CD4-positive, alpha-beta T cell (primary cell): ENCODE measurements around the gene SLC1A3. TPM values are rescaled to one million over a fixed set of nuclear protein-coding genes. Genes with fewer than 3 reads are reported as not detected.

Experiments used
- ATAC-seq: fragments of 200-7000 bp; cut with Tn5 transposase; one replicate; pipeline ENCODE4 v1.10.0; 2022; ENCODE audit warnings: mild to moderate bottlenecking; ENCODE audit not compliant: poor library complexity
- CTCF ChIA-PET: fragments of 350-600 bp; sonication (Branson Sonifier 250); formaldehyde crosslinking; loops from one replicate; lab custom pipeline; 2021; ENCODE audit warnings: antibody characterized with exemption, inconsistent platforms; lab: Charles Lee
- POLR2A ChIA-PET: fragments of 350-600 bp; sonication (Branson Sonifier 250); formaldehyde crosslinking; loops from one replicate; lab custom pipeline; 2021; ENCODE audit warnings: antibody characterized with exemption, inconsistent platforms; lab: Charles Lee
- DNase-seq, 14 experiments: peaks; one replicate each; pipeline ENCODE4 v3.0.0-alpha.2; 2013 to 2020; ENCODE audit warnings: mixed read lengths in 2 of 14
- H3K27ac ChIP-seq, 2 donors: one replicate each; pipeline versions ENCODE4 v1.5.1 to v1.7.0; 2013; ENCODE audit warnings: low read length in 2 of 2, low read depth in 1 of 2, mild to moderate bottlenecking in 1 of 2
- H3K27me3 ChIP-seq, 2 experiments: 1 replicate in 1 of 2; 2 replicates in 1 of 2; pipeline versions ENCODE4 v1.6.1 to v1.7.0; 2013; ENCODE audit warnings: low read length in 2 of 2, control low read depth in 1 of 2, mild to moderate bottlenecking in 1 of 2, moderate library complexity in 1 of 2; ENCODE audit not compliant: insufficient read depth in 2 of 2, control insufficient read depth in 1 of 2
- H3K36me3 ChIP-seq: one replicate; pipeline ENCODE4 v1.6.1; 2013; ENCODE audit warnings: low read length, control low read depth; ENCODE audit not compliant: insufficient read depth
- H3K4me1 ChIP-seq: one replicate; pipeline ENCODE4 v1.6.1; 2013; ENCODE audit warnings: low read length, control low read depth; ENCODE audit not compliant: insufficient read depth
- H3K4me3 ChIP-seq: one replicate; pipeline ENCODE4 v1.5.1; 2013; ENCODE audit warnings: mild to moderate bottlenecking, low read length, moderate library complexity
- H3K9me3 ChIP-seq, 2 experiments: 1 replicate in 1 of 2; 2 replicates in 1 of 2; pipeline versions ENCODE4 v1.6.1 to v1.7.0; 2013; ENCODE audit warnings: low read length in 2 of 2, mild to moderate bottlenecking in 2 of 2, control low read depth in 1 of 2, moderate library complexity in 1 of 2; ENCODE audit not compliant: control insufficient read depth in 1 of 2, insufficient read depth in 1 of 2
- H3K27ac Mint-ChIP-seq: one replicate; pipeline ENCODE4 v1.8.0; 2020; ENCODE audit warnings: mixed read lengths
- H3K27me3 Mint-ChIP-seq: one replicate; pipeline ENCODE4 v1.8.0; 2021; ENCODE audit warnings: mixed read lengths
- H3K36me3 Mint-ChIP-seq: one replicate; pipeline ENCODE4 v1.8.0; 2021; ENCODE audit warnings: low read depth, mixed read lengths
- H3K4me1 Mint-ChIP-seq: one replicate; pipeline ENCODE4 v1.8.0; 2021; ENCODE audit warnings: low read depth, mixed read lengths
- H3K4me3 Mint-ChIP-seq: one replicate; pipeline ENCODE4 v1.8.0; 2020; ENCODE audit warnings: mild to moderate bottlenecking, mixed read lengths
- H3K9me3 Mint-ChIP-seq: one replicate; pipeline ENCODE4 v1.8.0; 2020; ENCODE audit warnings: mixed read lengths
- intact Hi-C, 2 experiments: fragments of 100-400 bp; cut with DNase I in 1 of 2; cut with micrococcal nuclease in 1 of 2; formaldehyde crosslinking; loops; one replicate each; pipeline versions ENCODE4 v1.15.1 to v1.9.0; 2023 to 2025; cut with DNase I, micrococcal nuclease
- total RNA-seq, 174 experiments: library from RNA in 2 of 174; stranded (reverse) in 2 of 174; gene quantifications; one replicate each; pipeline ENCODE4 v1.2.3 and lab custom pipeline; 2021 to 2026
- TF ChIP-seq, protein P1 (sequence below): fragments of 200-600 bp; IDR thresholded peaks from one replicate; pipeline ENCODE4 v1.8.0; 2022; ENCODE audit warnings: antibody characterized with exemption, mild to moderate bottlenecking

The SLC1A3 gene
- total RNA-seq, 2 experiments from 2014 or later = not detected

DNA sequence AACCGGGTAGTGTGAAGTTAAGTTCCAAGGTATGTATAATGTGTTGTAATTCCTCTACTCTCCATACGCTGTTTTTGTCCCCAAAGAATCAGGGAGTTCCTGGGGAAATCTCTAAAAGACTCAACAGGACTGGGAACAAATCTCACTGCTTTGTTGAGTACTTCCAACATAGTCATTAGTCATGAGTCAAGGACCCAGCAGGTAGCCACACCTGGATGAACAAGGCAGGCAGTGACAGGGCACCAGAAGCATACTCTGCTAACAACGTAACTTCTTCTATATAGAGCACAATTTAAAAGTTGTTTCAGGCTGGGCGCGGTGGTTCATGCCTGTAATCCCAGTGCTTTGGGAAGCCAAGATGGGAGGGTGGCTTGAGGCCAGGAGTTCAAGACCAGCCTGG lies 126.8 kb downstream of the SLC1A3 start:
- H3K27me3 Mint-ChIP-seq = peaks cover 10% of the 10 kb centered on the region
- TF ChIP-seq, protein P1, sequence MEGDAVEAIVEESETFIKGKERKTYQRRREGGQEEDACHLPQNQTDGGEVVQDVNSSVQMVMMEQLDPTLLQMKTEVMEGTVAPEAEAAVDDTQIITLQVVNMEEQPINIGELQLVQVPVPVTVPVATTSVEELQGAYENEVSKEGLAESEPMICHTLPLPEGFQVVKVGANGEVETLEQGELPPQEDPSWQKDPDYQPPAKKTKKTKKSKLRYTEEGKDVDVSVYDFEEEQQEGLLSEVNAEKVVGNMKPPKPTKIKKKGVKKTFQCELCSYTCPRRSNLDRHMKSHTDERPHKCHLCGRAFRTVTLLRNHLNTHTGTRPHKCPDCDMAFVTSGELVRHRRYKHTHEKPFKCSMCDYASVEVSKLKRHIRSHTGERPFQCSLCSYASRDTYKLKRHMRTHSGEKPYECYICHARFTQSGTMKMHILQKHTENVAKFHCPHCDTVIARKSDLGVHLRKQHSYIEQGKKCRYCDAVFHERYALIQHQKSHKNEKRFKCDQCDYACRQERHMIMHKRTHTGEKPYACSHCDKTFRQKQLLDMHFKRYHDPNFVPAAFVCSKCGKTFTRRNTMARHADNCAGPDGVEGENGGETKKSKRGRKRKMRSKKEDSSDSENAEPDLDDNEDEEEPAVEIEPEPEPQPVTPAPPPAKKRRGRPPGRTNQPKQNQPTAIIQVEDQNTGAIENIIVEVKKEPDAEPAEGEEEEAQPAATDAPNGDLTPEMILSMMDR = no peak
- no peak overlapping the region for H3K4me3 Mint-ChIP-seq
- intact Hi-C loops = no loop called here
- Histone ChIP-seq H3K27me3 (no peaks in the 10 kb centered on the region), H3K9me3 (no peaks in the 10 kb centered on the region), H3K27ac (no peak overlapping the region), H3K4me1 (no peaks in the 10 kb centered on the region), H3K36me3 (no peaks in the 10 kb centered on the region), H3K4me3 (no peak overlapping the region)
- ATAC-seq = no peak
- no peak for DNase-seq
- H3K9me3 Mint-ChIP-seq = no peaks in the 10 kb centered on the region
- CTCF ChIA-PET = no interaction called here
- H3K4me1 Mint-ChIP-seq = peaks cover 5% of the 10 kb centered on the region
- no peaks in the 10 kb centered on the region for H3K36me3 Mint-ChIP-seq
- H3K27ac Mint-ChIP-seq = no peak overlapping the region
- POLR2A ChIA-PET = no interaction called here

DNA sequence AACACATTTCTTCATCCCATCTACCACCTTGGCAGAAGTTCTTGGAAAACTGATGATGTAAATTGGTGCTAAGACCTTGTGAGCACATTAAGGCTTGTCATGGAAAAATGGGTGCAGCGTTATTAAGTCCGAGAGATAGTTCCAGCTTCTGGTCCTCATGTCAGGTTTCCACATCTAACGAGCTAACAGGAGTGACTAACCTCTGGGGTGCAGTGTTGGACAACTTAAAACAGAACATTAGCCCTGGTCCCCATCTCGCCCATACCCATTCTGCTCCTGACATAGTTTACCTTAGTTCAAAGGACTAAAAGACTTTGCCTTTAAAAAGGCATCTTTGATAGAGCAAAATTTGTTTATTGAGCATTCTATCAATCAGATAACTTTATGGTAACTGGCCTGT lies 128.0 kb downstream of the SLC1A3 start:
- H3K36me3 Mint-ChIP-seq = no peaks in the 10 kb centered on the region
- no peaks in the 10 kb centered on the region for H3K4me1 ChIP-seq
- H3K9me3 Mint-ChIP-seq = no peaks in the 10 kb centered on the region
- no peak overlapping the region for H3K27ac Mint-ChIP-seq
- H3K27me3 Mint-ChIP-seq = peaks cover 11% of the 10 kb centered on the region
- intact Hi-C loops = no loop called here
- no peak overlapping the region for H3K27ac ChIP-seq
- no peaks in the 10 kb centered on the region for H3K4me1 Mint-ChIP-seq
- ChIA-PET CTCF (no interaction called here), POLR2A (no interaction called here)
- ATAC-seq (peak; percentile 37), DNase-seq (peak in 3 of 14 experiments; percentile 12 to 41 (median 27))
- H3K36me3 ChIP-seq = no peaks in the 10 kb centered on the region
- no peak overlapping the region for H3K4me3 ChIP-seq
- H3K9me3 ChIP-seq = no peaks in the 10 kb centered on the region
- TF ChIP-seq, protein P1 = no peak
- H3K4me3 Mint-ChIP-seq = no peak overlapping the region
- no peaks in the 10 kb centered on the region for H3K27me3 ChIP-seq

DNA sequence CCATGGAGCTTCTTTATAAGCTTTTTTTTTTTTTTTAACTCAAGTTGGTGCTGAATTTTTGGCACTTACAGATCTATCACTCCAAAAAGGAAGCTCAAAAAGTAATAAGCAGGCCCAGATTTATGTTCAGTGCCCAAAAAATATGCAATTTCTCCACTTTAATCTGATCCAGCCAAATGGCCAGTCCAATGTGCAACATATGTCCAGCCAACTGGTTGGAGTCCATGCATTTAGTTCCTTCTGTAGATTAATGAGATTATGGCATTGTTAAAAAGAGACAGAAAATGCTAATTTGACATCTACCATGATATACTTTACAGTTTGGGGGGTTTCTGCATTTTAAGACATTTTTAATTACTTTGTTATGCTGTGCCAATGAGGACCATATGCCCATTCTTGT lies 129.5 kb downstream of the SLC1A3 start:
- CTCF ChIA-PET = no interaction called here
- H3K27ac Mint-ChIP-seq = no peak overlapping the region
- POLR2A ChIA-PET = no interaction called here
- no peaks in the 10 kb centered on the region for H3K36me3 ChIP-seq
- no peak overlapping the region for H3K4me3 ChIP-seq
- peaks cover 11% of the 10 kb centered on the region for H3K27me3 Mint-ChIP-seq
- no peaks in the 10 kb centered on the region for H3K4me1 ChIP-seq
- no peak for DNase-seq
- H3K36me3 Mint-ChIP-seq = no peaks in the 10 kb centered on the region
- no peaks in the 10 kb centered on the region for H3K4me1 Mint-ChIP-seq
- H3K9me3 Mint-ChIP-seq = no peaks in the 10 kb centered on the region
- ATAC-seq = no peak
- H3K9me3 ChIP-seq = no peaks in the 10 kb centered on the region
- no peaks in the 10 kb centered on the region for H3K27me3 ChIP-seq
- H3K4me3 Mint-ChIP-seq = no peak overlapping the region
- intact Hi-C loops = loop anchor here in 1 of 2 experiments (5.0 kb wide), 1 partner anchor 1456 kb away; no protein-coding TSS in a partner anchor
- no peak overlapping the region for H3K27ac ChIP-seq
- TF ChIP-seq, protein P1 = no peak
